ENCODE results near the gene LYRM7.
"Not testable (repeated sequence)": the region's sequence is repeated elsewhere in the genome, so short reads cannot be mapped to it uniquely, and the experiment has no call there.

Gene LYRM7

DNA sequence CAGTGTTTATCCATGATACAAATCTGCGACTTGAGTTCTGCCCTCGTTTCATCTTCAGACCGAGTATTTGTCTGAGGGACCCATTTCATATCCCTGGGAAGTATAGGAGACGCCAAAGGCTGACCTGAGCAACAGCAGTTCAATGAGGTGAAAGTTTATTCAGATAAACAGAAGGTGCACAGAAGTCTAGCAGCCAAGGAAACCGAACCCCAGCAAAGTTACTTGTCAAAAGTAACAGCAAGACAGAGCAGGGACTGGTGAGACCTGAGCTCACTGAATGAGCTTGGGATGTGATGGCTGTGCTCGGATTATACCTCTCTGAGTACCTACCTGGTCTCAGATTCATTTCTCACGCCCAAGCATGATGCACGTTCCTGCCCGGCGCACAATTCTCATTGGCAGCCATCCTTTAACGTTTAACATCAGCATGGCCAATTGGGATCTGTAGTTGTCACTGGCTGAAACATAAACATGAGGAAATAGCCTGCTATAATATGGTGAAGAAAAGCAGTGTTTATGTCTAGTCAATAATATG is 599 bp downstream of the LYRM7 start:
- peak; percentile 56 for FAIRE-seq
- no peak for DNase-seq (ENCODE audit: insufficient read length, low spot score)
- TF ChIP-seq SPI1 (IDR thresholded peaks at IDR 0.05; ENCODE audit: low read depth, low read length): no peak
- no peak for TF ChIP-seq POLR2A (IDR thresholded peaks at IDR 0.05; ENCODE audit: low read depth, low read length)
- TF ChIP-seq TAF1 (IDR thresholded peaks at IDR 0.05; ENCODE audit: low read depth, low read length): no peak
- TF ChIP-seq POU2F2 (IDR thresholded peaks at IDR 0.05; ENCODE audit: low read depth, low read length): no peak
- no peak for TF ChIP-seq POLR2AphosphoS5 (IDR thresholded peaks at IDR 0.05; ENCODE audit: low read depth, low read length)
- no peak for TF ChIP-seq PAX5 (IDR thresholded peaks at IDR 0.05; ENCODE audit: insufficient read depth, low read length, severe bottlenecking)

- no peak for FAIRE-seq
- TF ChIP-seq POLR2AphosphoS5 (IDR thresholded peaks at IDR 0.05; ENCODE audit: low read depth, low read length) (no peak), TAF1 (IDR thresholded peaks at IDR 0.05; ENCODE audit: low read depth, low read length) (no peak), POLR2A (IDR thresholded peaks at IDR 0.05; ENCODE audit: low read depth, low read length) (no peak), PAX5 (IDR thresholded peaks at IDR 0.05; ENCODE audit: insufficient read depth, low read length, severe bottlenecking) (no peak), POU2F2 (IDR thresholded peaks at IDR 0.05; ENCODE audit: low read depth, low read length) (no peak), SPI1 (IDR thresholded peaks at IDR 0.05; ENCODE audit: low read depth, low read length) (no peak)
- DNase-seq (ENCODE audit: insufficient read length, low spot score): no peak
Measured at GRCh38 chr5:131180407-131180806, 9.7 kb downstream of the LYRM7 start.

DNA sequence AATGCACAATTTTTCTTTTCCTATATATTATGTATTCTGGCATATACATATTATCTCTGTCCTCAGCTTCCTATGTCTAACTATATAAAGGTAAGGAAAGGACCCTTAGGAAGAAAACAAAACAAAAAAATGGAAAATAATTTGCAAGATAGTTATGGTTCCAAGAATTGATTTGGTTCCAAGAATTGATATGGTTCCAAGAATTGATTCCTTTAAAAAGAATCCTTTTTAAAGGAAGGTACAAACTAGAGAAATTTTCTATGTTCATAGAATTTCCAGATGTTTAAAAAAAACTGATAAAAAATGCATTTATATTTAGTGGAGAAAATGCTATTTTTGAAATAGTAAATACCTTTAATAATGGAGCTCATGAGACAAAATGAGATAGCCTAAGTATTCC is 12.1 kb downstream of the LYRM7 start:
- no peak for FAIRE-seq

GRCh38 chr5:131185523-131186104 is 14.9 kb downstream of the LYRM7 start:
- TF ChIP-seq POLR2AphosphoS5 (IDR thresholded peaks at IDR 0.05; ENCODE audit: low read depth, low read length) (no peak), POU2F2 (IDR thresholded peaks at IDR 0.05; ENCODE audit: low read depth, low read length) (no peak), POLR2A (IDR thresholded peaks at IDR 0.05; ENCODE audit: low read depth, low read length) (no peak), PAX5 (IDR thresholded peaks at IDR 0.05; ENCODE audit: insufficient read depth, low read length, severe bottlenecking) (no peak), TAF1 (IDR thresholded peaks at IDR 0.05; ENCODE audit: low read depth, low read length) (no peak), SPI1 (IDR thresholded peaks at IDR 0.05; ENCODE audit: low read depth, low read length) (no peak)
- DNase-seq (ENCODE audit: insufficient read length, low spot score) (no peak), FAIRE-seq (no peak)

More for the DNA sequence above, 12.1 kb downstream of the LYRM7 start:
- TF ChIP-seq TAF1 (IDR thresholded peaks at IDR 0.05; ENCODE audit: low read depth, low read length) (no peak), PAX5 (IDR thresholded peaks at IDR 0.05; ENCODE audit: insufficient read depth, low read length, severe bottlenecking) (no peak), POLR2A (IDR thresholded peaks at IDR 0.05; ENCODE audit: low read depth, low read length) (no peak), POLR2AphosphoS5 (IDR thresholded peaks at IDR 0.05; ENCODE audit: low read depth, low read length) (no peak), POU2F2 (IDR thresholded peaks at IDR 0.05; ENCODE audit: low read depth, low read length) (no peak), SPI1 (IDR thresholded peaks at IDR 0.05; ENCODE audit: low read depth, low read length) (no peak)
- no peak for DNase-seq (ENCODE audit: insufficient read length, low spot score)

DNA sequence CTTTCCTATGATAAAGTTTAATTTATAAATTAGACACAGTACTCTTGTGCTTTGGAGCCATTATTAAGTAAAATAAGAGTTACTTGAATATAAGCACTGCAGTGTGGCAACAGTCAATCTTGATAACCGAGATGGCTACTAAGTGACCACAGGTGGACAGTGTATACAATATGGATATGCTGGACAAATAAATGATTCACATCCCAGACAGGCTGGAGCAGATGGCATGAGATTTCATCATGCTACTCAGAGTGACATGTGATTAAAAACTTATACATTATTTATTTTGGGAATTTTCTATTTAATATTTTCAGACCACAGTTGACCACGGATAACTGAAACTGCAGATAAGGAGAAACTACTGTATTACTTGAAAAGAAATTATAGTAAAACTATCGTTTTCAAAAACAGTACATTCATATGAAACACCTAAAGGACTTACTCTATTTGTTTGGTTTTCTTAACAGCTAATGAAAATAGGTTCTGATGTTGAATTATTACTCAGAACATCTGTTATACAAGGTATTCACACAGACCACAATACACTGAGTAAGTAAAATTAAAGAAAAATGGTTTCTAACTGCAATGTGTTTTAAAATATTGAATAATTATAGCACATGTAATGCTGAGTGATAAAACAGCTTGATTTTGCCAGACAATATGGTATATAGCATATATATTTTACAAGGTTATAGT is 16.0 kb downstream of the LYRM7 start:
- DNase-seq (ENCODE audit: insufficient read length, low spot score) (no peak), FAIRE-seq (no peak)
- TF ChIP-seq POU2F2 (IDR thresholded peaks at IDR 0.05; ENCODE audit: low read depth, low read length): no peak
- no peak for TF ChIP-seq POLR2A (IDR thresholded peaks at IDR 0.05; ENCODE audit: low read depth, low read length)
- no peak for TF ChIP-seq POLR2AphosphoS5 (IDR thresholded peaks at IDR 0.05; ENCODE audit: low read depth, low read length)
- no peak for TF ChIP-seq SPI1 (IDR thresholded peaks at IDR 0.05; ENCODE audit: low read depth, low read length)
- no peak for TF ChIP-seq PAX5 (IDR thresholded peaks at IDR 0.05; ENCODE audit: insufficient read depth, low read length, severe bottlenecking)
- TF ChIP-seq TAF1 (IDR thresholded peaks at IDR 0.05; ENCODE audit: low read depth, low read length): no peak

GRCh38 chr5:131193106-131193505 is 22.4 kb downstream of the LYRM7 start:
- no peak for FAIRE-seq
- DNase-seq (ENCODE audit: insufficient read length, low spot score): no peak
- TF ChIP-seq TAF1 (IDR thresholded peaks at IDR 0.05; ENCODE audit: low read depth, low read length): no peak
- no peak for TF ChIP-seq POU2F2 (IDR thresholded peaks at IDR 0.05; ENCODE audit: low read depth, low read length)
- no peak for TF ChIP-seq POLR2A (IDR thresholded peaks at IDR 0.05; ENCODE audit: low read depth, low read length)
- TF ChIP-seq PAX5 (IDR thresholded peaks at IDR 0.05; ENCODE audit: insufficient read depth, low read length, severe bottlenecking): no peak
- TF ChIP-seq POLR2AphosphoS5 (IDR thresholded peaks at IDR 0.05; ENCODE audit: low read depth, low read length): no peak
- no peak for TF ChIP-seq SPI1 (IDR thresholded peaks at IDR 0.05; ENCODE audit: low read depth, low read length)

- not testable (repeated sequence) for DNase-seq (ENCODE audit: insufficient read length, low spot score); FAIRE-seq
Measured at GRCh38 chr5:131193897-131194296, 23.2 kb downstream of the LYRM7 start.

- no peak for FAIRE-seq
- TF ChIP-seq POLR2A (IDR thresholded peaks at IDR 0.05; ENCODE audit: low read depth, low read length) (no peak), TAF1 (IDR thresholded peaks at IDR 0.05; ENCODE audit: low read depth, low read length) (no peak), SPI1 (IDR thresholded peaks at IDR 0.05; ENCODE audit: low read depth, low read length) (no peak), POLR2AphosphoS5 (IDR thresholded peaks at IDR 0.05; ENCODE audit: low read depth, low read length) (no peak), PAX5 (IDR thresholded peaks at IDR 0.05; ENCODE audit: insufficient read depth, low read length, severe bottlenecking) (no peak), POU2F2 (IDR thresholded peaks at IDR 0.05; ENCODE audit: low read depth, low read length) (no peak)
- no peak for DNase-seq (ENCODE audit: insufficient read length, low spot score)
Measured at GRCh38 chr5:131194725-131195124, 24.0 kb downstream of the LYRM7 start.

DNA sequence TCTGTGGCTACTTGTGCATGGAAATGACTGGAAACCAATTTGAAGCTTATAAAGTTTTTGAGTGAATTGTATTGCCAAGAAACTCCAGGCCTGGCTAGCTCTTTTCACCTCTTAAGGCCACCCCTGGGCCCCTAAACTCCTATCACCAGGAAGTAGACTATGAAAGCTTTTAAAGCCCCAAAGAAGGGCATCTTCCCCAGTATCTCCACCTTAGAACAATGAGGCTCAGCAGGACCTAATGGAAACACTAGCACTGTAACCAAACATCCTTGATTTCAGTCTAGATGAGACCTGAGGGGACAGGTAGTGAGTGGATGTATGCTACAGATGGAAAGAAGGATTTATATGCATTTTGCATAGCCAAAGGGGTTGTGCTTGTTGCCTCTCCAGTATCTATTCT is 25.0 kb downstream of the LYRM7 start:
- FAIRE-seq: no peak
- TF ChIP-seq POU2F2 (IDR thresholded peaks at IDR 0.05; ENCODE audit: low read depth, low read length) (no peak), POLR2AphosphoS5 (IDR thresholded peaks at IDR 0.05; ENCODE audit: low read depth, low read length) (no peak), SPI1 (IDR thresholded peaks at IDR 0.05; ENCODE audit: low read depth, low read length) (no peak), TAF1 (IDR thresholded peaks at IDR 0.05; ENCODE audit: low read depth, low read length) (no peak), POLR2A (IDR thresholded peaks at IDR 0.05; ENCODE audit: low read depth, low read length) (no peak), PAX5 (IDR thresholded peaks at IDR 0.05; ENCODE audit: insufficient read depth, low read length, severe bottlenecking) (no peak)
- DNase-seq (ENCODE audit: insufficient read length, low spot score): no peak

Data from GM12891 (cell line).